GM13977 (cell line): Measurements from ENCODE around the gene DYNC1H1.

Source experiments
- DNase-seq: peaks from one replicate; pipeline ENCODE4 v3.0.0; 2012; ENCODE audit warnings: low spot score
- in situ Hi-C: fragments of 300-500 bp; cut with MboI; formaldehyde crosslinking; loops from one replicate; pipeline ENCODE4 v1.12.0; 2022; ENCODE audit warnings: low sequenced_read_pairs, low pct_unique_long_range_greater_than_20kb, mixed read lengths, inconsistent platforms; ENCODE audit not compliant: unreplicated experiment
- TF ChIP-seq, protein P1 (sequence below): IDR thresholded peaks from 2 replicates; pipeline ENCODE4 v1.5.1; 2012; ENCODE audit warnings: mild to moderate bottlenecking, control low read depth; ENCODE audit not compliant: insufficient read depth; ENCODE audit errors: extremely low read depth, missing control alignments

DYNC1H1 gene

DNA sequence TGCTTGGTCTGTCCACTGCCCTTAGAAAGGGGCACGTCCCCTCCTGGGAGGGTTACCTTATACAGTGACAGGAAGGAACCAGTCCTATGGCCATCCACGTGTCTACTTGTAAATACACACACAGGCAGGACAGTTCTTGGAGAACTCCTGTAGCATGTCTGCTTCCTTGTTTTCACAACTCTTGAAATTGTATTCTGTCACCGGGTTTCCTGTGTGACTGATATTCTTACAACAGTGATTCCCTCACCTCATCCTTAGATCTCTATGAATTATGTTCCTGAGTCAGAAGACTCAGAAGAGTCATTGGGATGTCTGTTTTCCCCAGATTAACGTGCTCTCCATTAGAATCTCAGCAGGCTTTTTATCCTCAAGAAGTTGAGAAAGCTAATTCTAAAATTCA lies 44.1 kb upstream of the DYNC1H1 start:
- in situ Hi-C loops: no loop called here
- DNase-seq: no peak
- TF ChIP-seq, protein P1, sequence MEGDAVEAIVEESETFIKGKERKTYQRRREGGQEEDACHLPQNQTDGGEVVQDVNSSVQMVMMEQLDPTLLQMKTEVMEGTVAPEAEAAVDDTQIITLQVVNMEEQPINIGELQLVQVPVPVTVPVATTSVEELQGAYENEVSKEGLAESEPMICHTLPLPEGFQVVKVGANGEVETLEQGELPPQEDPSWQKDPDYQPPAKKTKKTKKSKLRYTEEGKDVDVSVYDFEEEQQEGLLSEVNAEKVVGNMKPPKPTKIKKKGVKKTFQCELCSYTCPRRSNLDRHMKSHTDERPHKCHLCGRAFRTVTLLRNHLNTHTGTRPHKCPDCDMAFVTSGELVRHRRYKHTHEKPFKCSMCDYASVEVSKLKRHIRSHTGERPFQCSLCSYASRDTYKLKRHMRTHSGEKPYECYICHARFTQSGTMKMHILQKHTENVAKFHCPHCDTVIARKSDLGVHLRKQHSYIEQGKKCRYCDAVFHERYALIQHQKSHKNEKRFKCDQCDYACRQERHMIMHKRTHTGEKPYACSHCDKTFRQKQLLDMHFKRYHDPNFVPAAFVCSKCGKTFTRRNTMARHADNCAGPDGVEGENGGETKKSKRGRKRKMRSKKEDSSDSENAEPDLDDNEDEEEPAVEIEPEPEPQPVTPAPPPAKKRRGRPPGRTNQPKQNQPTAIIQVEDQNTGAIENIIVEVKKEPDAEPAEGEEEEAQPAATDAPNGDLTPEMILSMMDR: no peak

DNA sequence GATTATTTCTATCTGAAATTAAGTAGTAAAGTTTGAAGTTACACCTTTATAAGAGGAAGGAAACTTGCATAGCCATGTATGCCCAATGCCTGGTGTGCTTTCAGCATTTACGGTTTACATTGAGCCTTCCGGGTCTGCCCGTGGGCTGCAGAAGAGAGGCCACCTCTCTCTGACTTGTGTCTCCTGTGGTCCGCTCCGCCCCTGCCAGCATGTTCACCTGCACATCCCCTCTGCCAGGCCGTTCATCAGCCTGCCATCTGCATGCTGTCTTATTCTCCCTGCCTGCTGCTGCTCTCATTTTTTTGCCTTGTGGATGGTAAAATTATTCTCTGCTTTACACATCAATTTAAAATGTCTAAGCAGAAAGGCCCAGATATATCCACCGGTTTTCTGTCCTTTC lies 41.5 kb upstream of the DYNC1H1 start:
- TF ChIP-seq, protein P1: no peak
- in situ Hi-C loops: no loop called here

DNA sequence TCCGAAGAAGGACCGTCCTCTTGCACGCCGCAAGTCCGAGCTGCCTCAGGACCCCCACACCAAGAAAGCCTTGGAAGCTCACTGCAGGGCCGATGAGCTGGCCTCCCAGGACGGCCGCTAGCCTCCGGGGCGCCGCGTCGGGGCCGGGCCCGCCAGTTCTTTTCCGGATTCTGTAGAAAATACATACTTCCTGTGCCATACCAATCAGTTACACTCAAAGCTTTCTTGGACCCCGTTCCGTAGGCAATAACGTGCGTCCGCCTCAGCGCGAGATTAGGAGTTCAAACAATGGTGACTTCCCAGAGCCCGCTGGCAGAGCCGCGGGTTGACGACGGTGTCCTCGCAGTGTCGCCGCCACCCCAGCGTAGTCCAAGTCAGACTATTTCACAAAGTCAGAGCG lies 39.2 kb upstream of the DYNC1H1 start:
- TF ChIP-seq, protein P1: no peak
- DNase-seq: no peak
- in situ Hi-C loops: no loop called here

More for the DNA sequence above, 41.5 kb upstream of the DYNC1H1 start:
- DNase-seq: no peak

DNA sequence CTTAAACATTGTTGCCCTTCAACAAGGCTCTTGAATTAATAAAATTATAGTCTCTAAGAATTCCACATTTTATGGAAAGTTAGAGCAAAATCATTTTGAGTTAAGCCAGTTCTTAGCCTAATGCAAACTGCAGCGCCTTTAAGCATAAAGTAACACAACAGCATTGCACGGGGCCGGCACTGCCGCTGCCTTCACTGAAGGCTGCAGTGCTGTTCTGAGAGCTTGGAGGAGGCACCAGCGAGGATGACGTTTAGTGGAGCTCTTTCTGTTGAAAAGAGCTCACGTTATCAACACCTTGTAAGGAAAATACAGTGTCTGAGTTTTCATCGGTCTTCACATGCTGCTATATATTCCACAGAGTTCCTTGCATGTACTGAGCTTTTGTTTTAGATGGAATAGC lies 38.3 kb upstream of the DYNC1H1 start:
- TF ChIP-seq, protein P1: no peak
- DNase-seq: no peak
- in situ Hi-C loops: no loop called here

DNA sequence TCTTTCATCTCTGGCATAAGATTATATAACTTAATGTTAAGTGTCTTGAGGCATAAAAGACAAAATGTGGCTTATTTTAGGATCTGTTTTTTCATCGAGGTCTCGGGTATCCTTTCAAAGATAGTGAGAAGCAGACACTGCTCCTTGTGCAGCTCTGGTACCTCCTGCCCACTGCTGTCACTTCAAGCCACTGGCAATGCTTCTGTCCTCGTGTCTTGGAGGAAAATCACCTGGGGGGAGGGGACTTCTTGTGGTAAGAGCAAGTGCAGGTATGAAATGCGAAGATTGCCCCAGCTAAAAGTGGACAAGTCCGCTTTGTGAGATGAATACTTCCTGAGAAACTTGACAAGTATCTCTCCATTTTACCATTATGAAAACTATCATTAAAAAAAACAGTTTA lies 37.8 kb upstream of the DYNC1H1 start:
- no peak for DNase-seq
- in situ Hi-C loops: no loop called here
- TF ChIP-seq, protein P1: no peak

DNA sequence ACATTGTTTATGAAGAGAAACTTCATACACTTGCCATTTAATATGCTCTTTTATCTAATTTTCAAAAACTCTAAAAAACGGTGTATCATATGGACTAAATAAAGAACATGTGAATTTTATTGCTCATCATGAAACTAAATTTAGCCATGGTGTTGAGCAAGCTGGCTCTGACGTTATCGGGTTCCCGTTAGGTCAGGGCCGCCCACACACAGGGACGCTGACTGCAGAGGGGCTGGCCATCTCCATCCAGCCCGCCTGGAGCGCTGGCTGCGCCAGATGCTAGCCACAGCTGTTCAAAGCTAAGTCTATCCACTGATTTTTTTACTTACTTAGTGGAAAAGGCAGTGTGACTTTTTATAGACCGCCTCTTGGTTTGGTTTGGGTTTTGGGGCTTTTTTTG lies 36.5 kb upstream of the DYNC1H1 start:
- in situ Hi-C loops: no loop called here
- DNase-seq: no peak
- TF ChIP-seq, protein P1: no peak

DNA sequence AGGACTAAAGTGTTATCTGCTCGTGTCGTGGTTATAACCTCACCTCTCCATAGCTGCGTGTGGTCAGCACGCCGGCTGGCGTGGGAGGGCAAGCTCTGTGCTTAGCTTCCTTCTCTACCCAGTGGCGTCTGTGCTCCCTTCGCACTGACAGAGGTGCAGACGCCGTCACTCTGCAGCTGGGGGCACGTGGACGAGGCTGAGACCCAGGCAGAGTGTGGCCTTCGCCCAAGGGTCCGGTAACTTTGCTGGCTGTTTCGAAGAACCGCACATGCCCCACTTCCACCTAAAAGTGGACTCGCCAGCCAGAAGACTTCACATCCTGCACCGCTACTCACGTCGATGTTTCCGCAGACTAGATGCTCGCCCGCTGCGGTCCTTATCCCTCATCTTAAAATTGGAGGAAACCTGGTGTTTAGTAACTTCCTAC lies 35.9 kb upstream of the DYNC1H1 start:
- TF ChIP-seq, protein P1: no peak
- DNase-seq: no peak
- in situ Hi-C loops: no loop called here
